Astrocyte of the cerebellum (primary cell): ENCODE measurements around the gene ST6GAL1.

Experiments
- DNase-seq: peaks from one replicate; pipeline ENCODE4 v3.0.0-alpha.2; 2011; ENCODE audit warnings: low read depth
- H3K4me3 ChIP-seq: 2 replicates; pipeline ENCODE4 v1.5.1; 2011; ENCODE audit warnings: mild to moderate bottlenecking, low read depth, low read length, moderate library complexity
- CTCF ChIP-seq: IDR thresholded peaks from 2 replicates; pipeline ENCODE4 v1.5.1; 2012; ENCODE audit warnings: low read length, low read depth, moderate library complexity, mild to moderate bottlenecking; ENCODE audit errors: missing control alignments
- in situ Hi-C: cut with HindIII; loops from 2 replicates; pipeline ENCODE4 v1.10.0; 2017; ENCODE audit warnings: low sequenced_read_pairs

Gene ST6GAL1

GRCh38 chr3:187077085-187077484 lies 146.8 kb downstream of the ST6GAL1 start:
- no peak for DNase-seq
- TF ChIP-seq CTCF: no peak
- H3K4me3 ChIP-seq: no peak overlapping the region
- in situ Hi-C loops: no loop called here

DNA sequence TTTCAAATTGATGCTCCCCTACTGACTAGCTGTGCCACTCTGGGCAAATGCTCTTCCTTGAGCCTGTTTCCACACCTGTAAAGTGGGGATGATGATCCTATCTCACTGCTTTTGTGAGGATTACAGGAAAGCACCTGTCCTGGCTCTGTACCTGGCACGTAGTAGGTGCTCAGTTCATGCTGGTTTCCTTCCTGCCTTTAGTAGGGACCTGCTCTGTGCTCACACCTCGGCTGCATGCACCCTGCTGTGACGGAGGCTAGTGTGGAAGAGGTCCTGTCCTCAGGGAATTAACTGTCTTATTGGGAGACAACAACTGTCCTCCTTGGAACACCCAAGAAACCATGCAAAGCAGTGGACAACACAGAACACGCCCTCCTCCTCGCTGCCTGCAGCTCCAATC lies 147.2 kb downstream of the ST6GAL1 start:
- in situ Hi-C loops: no loop called here
- DNase-seq: no peak
- no peak for TF ChIP-seq CTCF
- no peak overlapping the region for H3K4me3 ChIP-seq

DNA sequence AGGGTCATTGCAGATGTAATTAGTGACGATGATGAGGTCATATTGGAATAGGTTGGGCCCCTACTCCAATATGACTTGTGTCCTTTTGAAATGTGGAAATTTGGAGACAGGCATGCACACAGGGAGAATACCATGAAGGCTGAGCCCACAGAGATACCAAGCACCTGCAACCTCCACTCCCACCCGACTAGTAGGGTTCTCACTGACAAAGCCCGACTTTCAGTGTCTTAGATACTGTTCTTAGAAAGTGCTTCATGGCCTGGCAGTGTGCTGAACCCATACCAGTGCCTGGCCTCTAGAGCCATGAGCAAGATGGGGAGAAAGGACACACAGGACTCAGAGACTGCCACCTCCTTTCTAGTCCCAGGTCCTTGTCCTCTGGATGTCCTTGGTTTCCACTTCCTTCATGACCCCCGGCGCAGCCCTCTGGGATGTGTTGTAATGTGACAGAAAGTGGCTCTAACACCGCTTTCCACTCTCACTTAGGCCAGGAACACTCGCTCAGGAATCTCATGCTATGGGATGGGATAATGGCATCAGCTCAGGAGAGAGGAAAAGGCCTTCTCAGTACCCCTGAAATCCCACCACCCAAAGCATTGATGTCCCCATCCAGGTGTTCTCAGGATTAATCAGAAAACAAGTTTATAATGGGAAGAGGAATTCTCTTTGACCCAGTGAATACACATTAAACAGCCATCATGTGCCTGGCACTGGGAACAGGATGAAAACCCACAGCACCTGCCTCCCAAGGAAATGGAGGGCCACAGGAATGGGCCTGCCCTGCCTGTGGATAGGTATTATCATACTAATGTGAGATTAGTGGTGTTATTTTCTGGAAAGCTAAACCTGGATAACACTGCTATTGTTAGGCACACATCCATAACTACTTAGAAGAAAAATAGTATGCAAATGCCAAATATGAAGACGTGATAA lies 149.0 kb downstream of the ST6GAL1 start:
- in situ Hi-C loops: no loop called here
- no peak for DNase-seq
- no peak for TF ChIP-seq CTCF
- H3K4me3 ChIP-seq: no peak overlapping the region

- in situ Hi-C loops: no loop called here
- DNase-seq: no peak
- no peak overlapping the region for H3K4me3 ChIP-seq
- no peak for TF ChIP-seq CTCF
These were observed 150.6 kb downstream of the ST6GAL1 start for GRCh38 chr3:187080799-187081450.

GRCh38 chr3:187082758-187083375 lies 152.5 kb downstream of the ST6GAL1 start:
- in situ Hi-C loops: no loop called here
- no peak overlapping the region for H3K4me3 ChIP-seq
- no peak for DNase-seq

More at GRCh38 chr3:187082758-187083375, 152.5 kb downstream of the ST6GAL1 start:
- TF ChIP-seq CTCF: no peak
